T-cell (primary cell): ENCODE results near the gene PAXIP1. TPM values are rescaled to one million over a fixed set of nuclear protein-coding genes. Genes with fewer than 3 reads are reported as not detected.

ENCODE experiments used
- ATAC-seq, 4 experiments: fragments of 200-7000 bp in 3 of 4; fragments of 150-1000 bp in 1 of 4; cut with Tn5 transposase; replicated peaks in 1 of 4; 1 replicate in 3 of 4; 2 replicates in 1 of 4; pipeline ENCODE4 v1.10.0; 2021; ENCODE audit warnings: moderate library complexity in 3 of 4, mild to moderate bottlenecking in 2 of 4, moderate number of reproducible peaks in 1 of 4
- CTCF ChIA-PET, 2 donors: fragments of 300-600 bp; sonication (Branson Sonifier 250); formaldehyde crosslinking; loops; one replicate each; lab custom pipeline; 2022; ENCODE audit warnings: antibody characterized with exemption in 2 of 2; lab: Charles Lee
- POLR2A ChIA-PET, 2 donors: fragments of 300-600 bp; sonication (Branson Sonifier 250); formaldehyde crosslinking; loops; one replicate each; lab custom pipeline; 2022; ENCODE audit warnings: antibody characterized with exemption in 2 of 2; lab: Charles Lee
- DNase-seq, 35 experiments: peaks; one replicate each; pipeline versions ENCODE4 v3.0.0 to v3.0.0-alpha.2; 2013 to 2023
- H3K27ac ChIP-seq: one replicate; pipeline ENCODE4 v1.5.1; 2013; ENCODE audit warnings: low read length
- H3K27me3 ChIP-seq, 2 experiments: replicated peaks in 1 of 2; 1 replicate in 1 of 2; 2 replicates in 1 of 2; pipeline versions ENCODE4 v1.6.1 to v1.7.0; 2013; ENCODE audit warnings: low read length in 1 of 2, mixed read lengths in 1 of 2; ENCODE audit not compliant: control insufficient read depth in 2 of 2, insufficient read depth in 2 of 2; ENCODE audit errors: extremely low read depth in 1 of 2
- H3K36me3 ChIP-seq, 2 donors: 1 replicate in 1 of 2; 2 replicates in 1 of 2; pipeline versions ENCODE4 v1.6.1 to v1.7.0; 2013; ENCODE audit warnings: low read length in 1 of 2; ENCODE audit not compliant: control insufficient read depth in 2 of 2, insufficient read depth in 1 of 2; ENCODE audit errors: extremely low read depth in 1 of 2
- H3K4me1 ChIP-seq, 2 experiments: 1 replicate in 1 of 2; 2 replicates in 1 of 2; pipeline versions ENCODE4 v1.6.1 to v1.7.0; 2013; ENCODE audit warnings: low read length in 2 of 2, mixed read lengths in 1 of 2; ENCODE audit not compliant: insufficient read depth in 2 of 2, control insufficient read depth in 1 of 2; ENCODE audit errors: extremely low read depth in 1 of 2
- H3K4me3 ChIP-seq, 2 donors: 1 replicate in 1 of 2; 2 replicates in 1 of 2; pipeline versions ENCODE4 v1.5.1 to v1.7.0; 2013; ENCODE audit warnings: mild to moderate bottlenecking in 2 of 2, low read length in 1 of 2, moderate library complexity in 1 of 2; ENCODE audit not compliant: control insufficient read depth in 1 of 2; ENCODE audit errors: extremely low read depth in 1 of 2
- H3K9me3 ChIP-seq: 2 replicates; pipeline ENCODE4 v1.7.0; 2013
- H3K27ac Mint-ChIP-seq, 2 donors: one replicate each; pipeline ENCODE4 v1.8.0; 2020 to 2021; ENCODE audit warnings: mild to moderate bottlenecking in 2 of 2, mixed read lengths in 2 of 2
- H3K27me3 Mint-ChIP-seq, 2 donors: one replicate each; pipeline ENCODE4 v1.8.0; 2021 to 2022; ENCODE audit warnings: mixed read lengths in 2 of 2
- H3K36me3 Mint-ChIP-seq: one replicate; pipeline ENCODE4 v1.8.0; 2021; ENCODE audit warnings: mixed read lengths
- H3K4me1 Mint-ChIP-seq, 3 donors: one replicate each; pipeline ENCODE4 v1.8.0; 2020 to 2022; ENCODE audit warnings: mixed read lengths in 3 of 3, mild to moderate bottlenecking in 1 of 3
- H3K4me3 Mint-ChIP-seq, 3 donors: one replicate each; pipeline ENCODE4 v1.8.0; 2020 to 2022; ENCODE audit warnings: mild to moderate bottlenecking in 3 of 3, mixed read lengths in 3 of 3, moderate library complexity in 3 of 3
- H3K9me3 Mint-ChIP-seq, 3 donors: one replicate each; pipeline ENCODE4 v1.8.0; 2020 to 2022; ENCODE audit warnings: mixed read lengths in 3 of 3
- WGBS: methylation state at CpG from one replicate; pipeline ENCODE4 v1.1.5; 2013; ENCODE audit warnings: missing lambda C conversion rate; ENCODE audit not compliant: insufficient coverage; 5-methylcytosine and 5-hydroxymethylcytosine counted together
- total RNA-seq, 35 experiments: library from RNA in 6 of 35; stranded (reverse) in 6 of 35; fragments of 120-200 nt in 1 of 35; gene quantifications; one replicate each; pipeline versions ENCODE4 v1.2.1 to v1.2.4 and lab custom pipeline; 2013 to 2026

The PAXIP1 gene
- total RNA-seq, 5 donors from 2014 or later (not counting 1 experiment from before 2014, with no cell fraction given): 10.1 to 12.6 (median 12.3) TPM

GRCh38 chr7:155032978-155033377 lies 30.1 kb upstream of the PAXIP1 start:
- Histone ChIP-seq H3K27me3 (peaks cover 0 to 15% of the 10 kb centered on the region in 2 experiments), H3K4me1 (no peaks in the 10 kb centered on the region), H3K36me3 (no peaks in the 10 kb centered on the region), H3K4me3 (no peak overlapping the region), H3K9me3 (no peaks in the 10 kb centered on the region), H3K27ac (no peak overlapping the region)
- ChIA-PET POLR2A (no interaction called here), CTCF (interaction anchor here (0.7 kb wide), 2 partner anchors 85 to 120 kb away, joined by 4 to 5 read pairs; no protein-coding TSS in a partner anchor)
- Mint-ChIP-seq H3K36me3 (no peaks in the 10 kb centered on the region), H3K9me3 (no peaks in the 10 kb centered on the region), H3K4me3 (no peak overlapping the region), H3K27ac (no peak overlapping the region), H3K4me1 (no peaks in the 10 kb centered on the region), H3K27me3 (peaks cover 5 to 17% of the 10 kb centered on the region in 2 donors)
- 100% methylated on average over 1 of the region's 6 CpGs for WGBS
- no peak for ATAC-seq
- DNase-seq: no peak

GRCh38 chr7:155027879-155028278 lies 25.0 kb upstream of the PAXIP1 start:
- no CpG with 5 or more reads among the region's 1 CpG for WGBS
- POLR2A ChIA-PET: no interaction called here

GRCh38 chr7:155021699-155022145 lies 18.8 kb upstream of the PAXIP1 start:
- peaks cover 0 to 7% of the 10 kb centered on the region in 2 donors for H3K27me3 Mint-ChIP-seq
- no peaks in the 10 kb centered on the region for H3K36me3 Mint-ChIP-seq
- H3K4me3 Mint-ChIP-seq: no peak overlapping the region
- Histone ChIP-seq H3K27ac (no peak overlapping the region), H3K4me3 (no peak overlapping the region), H3K4me1 (no peaks in the 10 kb centered on the region), H3K36me3 (no peaks in the 10 kb centered on the region), H3K27me3 (peaks cover 0 to 4% of the 10 kb centered on the region in 2 experiments), H3K9me3 (no peaks in the 10 kb centered on the region)
- ATAC-seq: no peak
- WGBS: 50% methylated on average over 1 of the region's 7 CpGs
- no peaks in the 10 kb centered on the region for H3K4me1 Mint-ChIP-seq
- no peak overlapping the region for H3K27ac Mint-ChIP-seq
- H3K9me3 Mint-ChIP-seq: no peaks in the 10 kb centered on the region
- CTCF ChIA-PET: no interaction called here
- DNase-seq: no peak
- POLR2A ChIA-PET: no interaction called here

More at GRCh38 chr7:155027879-155028278, 25.0 kb upstream of the PAXIP1 start:
- CTCF ChIA-PET: no interaction called here
- H3K9me3 Mint-ChIP-seq: no peaks in the 10 kb centered on the region
- Histone ChIP-seq H3K27ac (no peak overlapping the region), H3K4me3 (no peak overlapping the region), H3K27me3 (peaks cover 0 to 6% of the 10 kb centered on the region in 2 experiments), H3K36me3 (no peaks in the 10 kb centered on the region), H3K9me3 (no peaks in the 10 kb centered on the region), H3K4me1 (no peaks in the 10 kb centered on the region)
- no peak for ATAC-seq
- no peak overlapping the region for H3K4me3 Mint-ChIP-seq
- H3K27me3 Mint-ChIP-seq: peaks cover 3 to 9% of the 10 kb centered on the region in 2 donors
- no peak for DNase-seq
- no peaks in the 10 kb centered on the region for H3K4me1 Mint-ChIP-seq
- no peak overlapping the region for H3K27ac Mint-ChIP-seq
- no peaks in the 10 kb centered on the region for H3K36me3 Mint-ChIP-seq

GRCh38 chr7:155020996-155021395 lies 18.1 kb upstream of the PAXIP1 start:
- Histone ChIP-seq H3K9me3 (no peaks in the 10 kb centered on the region), H3K4me1 (no peaks in the 10 kb centered on the region), H3K4me3 (no peak overlapping the region), H3K36me3 (no peaks in the 10 kb centered on the region), H3K27ac (no peak overlapping the region), H3K27me3 (peaks cover 0 to 4% of the 10 kb centered on the region in 2 experiments)
- WGBS: no CpG with 5 or more reads among the region's 5 CpGs
- Mint-ChIP-seq H3K9me3 (no peaks in the 10 kb centered on the region), H3K27ac (no peak overlapping the region), H3K36me3 (no peaks in the 10 kb centered on the region), H3K27me3 (peaks cover 4 to 7% of the 10 kb centered on the region in 2 donors), H3K4me3 (no peak overlapping the region), H3K4me1 (no peaks in the 10 kb centered on the region)
- ChIA-PET POLR2A (no interaction called here), CTCF (no interaction called here)
- DNase-seq (no peak), ATAC-seq (no peak)

GRCh38 chr7:155017834-155018233 lies 14.9 kb upstream of the PAXIP1 start:
- Mint-ChIP-seq H3K27ac (no peak overlapping the region), H3K9me3 (no peaks in the 10 kb centered on the region), H3K36me3 (no peaks in the 10 kb centered on the region), H3K4me1 (no peaks in the 10 kb centered on the region), H3K27me3 (peaks cover 0 to 4% of the 10 kb centered on the region in 2 donors), H3K4me3 (no peak overlapping the region)
- POLR2A ChIA-PET: no interaction called here
- ATAC-seq (no peak), DNase-seq (no peak)
- 100% methylated on average over 3 of the region's 4 CpGs for WGBS
- Histone ChIP-seq H3K27me3 (peaks cover 0 to under 1% of the 10 kb centered on the region in 2 experiments), H3K4me3 (no peak overlapping the region), H3K36me3 (no peaks in the 10 kb centered on the region), H3K9me3 (no peaks in the 10 kb centered on the region), H3K4me1 (no peaks in the 10 kb centered on the region), H3K27ac (no peak overlapping the region)
- CTCF ChIA-PET: interaction anchor here in 1 of 2 donors (0.7 kb wide), 1 partner anchor 69 kb away, joined by 7 read pairs; no protein-coding TSS in a partner anchor

GRCh38 chr7:155011086-155011485 lies 8.2 kb upstream of the PAXIP1 start:
- peaks cover 0 to 3% (median 2%) of the 10 kb centered on the region in 3 donors for H3K4me1 Mint-ChIP-seq
- no peaks in the 10 kb centered on the region for H3K9me3 Mint-ChIP-seq
- H3K36me3 Mint-ChIP-seq: no peaks in the 10 kb centered on the region
- no peak for DNase-seq
- Histone ChIP-seq H3K36me3 (peaks cover 0 to 5% of the 10 kb centered on the region in 2 donors), H3K4me3 (no peak overlapping the region), H3K4me1 (no peaks in the 10 kb centered on the region), H3K27me3 (no peaks in the 10 kb centered on the region), H3K27ac (no peak overlapping the region), H3K9me3 (no peaks in the 10 kb centered on the region)
- CTCF ChIA-PET: interaction anchor here (1.5 to 1.8 kb wide), 2 partner anchors 83 to 334 kb away, joined by 3 to 5 read pairs; no protein-coding TSS in a partner anchor
- no peak for ATAC-seq
- no peak overlapping the region for H3K27ac Mint-ChIP-seq
- H3K27me3 Mint-ChIP-seq: peaks cover 0 to under 1% of the 10 kb centered on the region in 2 donors
- H3K4me3 Mint-ChIP-seq: no peak overlapping the region
- POLR2A ChIA-PET: interaction anchor here in 1 of 2 donors (0.6 kb wide), 1 partner anchor 36 kb away, joined by 3 read pairs; no protein-coding TSS in a partner anchor
- WGBS: 100% methylated on average over 2 of the region's 4 CpGs
